Measurements from ENCODE around the gene EVPLL.
"Not testable (repeated sequence)": the region's sequence is repeated elsewhere in the genome, so short reads cannot be mapped to it uniquely, and the experiment has no call there.

Gene EVPLL

GRCh38 chr17:18377437-18378204 is at the start of gene EVPLL:
Gene EVPLL (plus strand): TSS chr17:18377778. CDS start chr17:18380938, 3,160 bp downstream.
- DNase-seq (ENCODE audit: low spot score), result no peak

DNA sequence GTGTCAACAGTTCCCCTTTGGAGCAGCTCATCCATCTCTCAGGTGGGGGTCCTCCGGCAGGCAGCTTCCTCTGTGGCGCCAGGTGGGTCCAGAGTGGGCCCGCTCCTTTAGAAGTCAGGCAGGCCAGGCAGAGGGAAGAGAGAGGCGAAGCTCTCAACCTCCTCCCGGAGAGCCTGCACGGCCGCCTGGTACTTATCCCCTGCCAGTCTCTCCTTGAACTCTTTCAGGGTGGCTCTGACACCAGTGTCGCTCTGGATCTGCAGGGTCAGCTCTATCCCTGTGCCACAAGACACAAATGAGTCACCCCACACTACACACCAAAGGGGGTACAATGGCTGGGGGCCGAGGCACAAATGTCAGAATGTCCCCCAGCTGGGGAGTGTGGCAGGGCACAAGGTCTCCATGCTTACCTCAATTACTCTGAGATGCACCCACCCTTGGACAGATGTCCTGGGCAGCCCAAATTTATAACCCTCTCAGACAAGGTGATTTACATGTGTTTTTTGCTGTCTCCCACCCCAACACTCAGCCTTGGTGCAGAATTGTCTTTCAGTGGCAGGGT is 48.9 kb upstream of the EVPLL start:
- no peak for DNase-seq (ENCODE audit: low spot score)

- peak; percentile 6 for DNase-seq (ENCODE audit: low spot score)
Observed at GRCh38 chr17:18331879-18332278, 45.7 kb upstream of the EVPLL start.

DNA sequence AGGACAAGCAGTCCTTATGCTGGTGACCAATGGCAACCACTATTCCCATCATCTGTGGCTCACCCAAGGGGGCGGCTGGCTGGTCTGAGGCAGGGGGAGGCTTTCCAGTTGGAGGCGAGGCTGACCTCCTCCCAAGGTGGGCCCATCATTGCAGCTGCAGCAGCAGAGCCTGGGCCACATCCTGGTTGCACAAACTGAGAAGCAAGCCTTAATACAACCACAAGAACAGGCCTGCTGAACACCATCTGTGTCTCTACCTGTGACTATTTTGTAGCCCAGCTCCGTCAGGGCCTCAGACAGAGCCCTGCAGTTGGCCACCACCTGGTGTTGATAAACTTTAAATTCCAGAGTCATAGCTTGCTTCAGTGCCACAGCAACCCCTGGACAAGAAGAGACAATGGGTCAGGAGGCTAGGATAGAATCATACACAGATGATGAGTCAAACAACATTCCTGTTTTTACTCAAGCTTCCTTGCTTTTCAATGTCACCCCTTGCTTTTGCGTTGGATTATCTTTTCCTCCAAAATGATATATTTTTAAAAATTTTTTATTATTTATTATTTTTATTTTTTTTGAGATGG is 44.6 kb upstream of the EVPLL start:
- no peak for DNase-seq (ENCODE audit: low spot score)

DNA sequence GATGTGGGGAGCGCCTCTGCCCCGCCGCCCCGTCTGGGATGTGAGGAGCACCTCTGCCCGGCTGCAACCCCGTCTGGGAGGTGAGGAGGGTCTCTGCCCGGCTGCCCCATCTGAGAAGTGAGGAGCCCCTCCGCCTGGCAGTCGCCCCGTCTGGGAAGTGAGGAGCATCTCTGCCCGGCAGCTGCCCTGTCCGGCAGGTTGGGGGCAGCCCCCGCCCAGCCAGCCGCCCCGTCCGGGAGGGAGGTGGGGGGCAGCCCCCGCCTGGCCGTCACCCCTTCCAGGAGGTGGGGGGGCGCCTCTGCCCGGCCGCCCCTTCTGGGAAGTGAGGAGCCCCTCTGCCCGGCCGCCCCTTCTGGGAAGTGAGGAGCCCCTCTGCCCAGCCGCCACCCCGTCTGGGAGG is 39.4 kb upstream of the EVPLL start:
- DNase-seq (ENCODE audit: low spot score), result not testable (repeated sequence)

- DNase-seq (ENCODE audit: low spot score), result no peak
Observed at GRCh38 chr17:18339933-18340332, 37.6 kb upstream of the EVPLL start.

DNA sequence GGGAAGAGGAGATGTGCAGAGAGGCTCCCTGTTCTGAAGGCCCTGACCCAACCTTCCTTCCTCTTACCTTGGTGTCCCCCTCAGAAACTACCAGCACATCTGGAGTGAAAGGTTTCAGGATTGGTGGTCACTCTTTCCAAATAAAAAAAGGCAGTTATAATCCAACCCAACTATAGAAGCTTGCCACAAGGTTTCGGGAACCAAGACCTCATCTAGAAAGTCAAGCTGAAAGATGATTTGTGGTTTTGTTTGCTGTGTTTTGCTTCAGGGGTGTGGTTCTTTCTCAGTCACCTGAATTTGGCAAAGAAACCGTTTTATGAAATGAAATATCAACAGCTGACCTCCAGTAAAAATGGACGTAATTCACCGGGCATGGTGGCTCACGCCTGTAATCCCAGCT is 33.6 kb upstream of the EVPLL start:
- DNase-seq (ENCODE audit: low spot score), result no peak

DNA sequence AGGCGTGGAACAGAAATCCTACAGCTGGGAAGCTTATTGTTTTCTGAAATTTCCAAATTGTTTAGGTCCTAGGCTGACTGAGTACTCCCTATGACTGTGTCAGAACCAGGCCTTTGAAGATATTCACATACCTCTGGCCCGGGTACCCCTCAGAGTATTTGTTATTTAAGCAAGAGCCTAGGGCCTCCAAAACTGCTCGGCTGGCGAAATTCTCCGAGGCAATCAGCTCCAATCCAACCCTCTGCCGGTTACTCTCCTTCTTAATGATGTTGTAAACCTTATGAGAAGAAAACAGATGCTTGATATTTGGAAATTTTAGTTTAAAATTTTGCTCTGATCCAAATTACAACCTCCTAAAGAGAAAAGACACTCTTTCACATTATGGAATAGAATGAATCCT is 24.0 kb upstream of the EVPLL start:
- no peak for DNase-seq (ENCODE audit: low spot score)

- DNase-seq (ENCODE audit: low spot score), result no peak
Observed at GRCh38 chr17:18356624-18357023, 21.0 kb upstream of the EVPLL start.

DNA sequence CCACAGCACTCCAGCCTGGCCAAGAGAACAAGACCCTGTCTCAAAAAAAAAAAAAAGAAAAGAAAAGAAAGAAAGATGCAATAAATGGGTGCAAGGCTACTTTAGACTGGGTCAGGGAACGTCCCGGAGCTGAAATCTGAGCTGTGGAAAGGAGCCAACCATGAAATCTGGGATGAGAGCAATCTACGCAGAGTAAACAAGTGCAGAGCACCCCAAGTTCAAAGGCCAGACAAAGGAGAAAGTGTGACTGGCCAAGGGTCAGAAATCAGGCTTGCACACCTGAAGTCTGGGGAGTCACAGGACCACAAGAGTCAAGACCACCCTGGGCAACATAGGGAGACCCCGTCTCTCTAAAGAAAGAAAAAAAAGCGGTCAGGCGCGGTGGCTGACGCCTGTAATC is 17.1 kb upstream of the EVPLL start:
- no peak for DNase-seq (ENCODE audit: low spot score)

- no peak for DNase-seq (ENCODE audit: low spot score)
Observed at GRCh38 chr17:18361837-18362697, 15.5 kb upstream of the EVPLL start.

DNA sequence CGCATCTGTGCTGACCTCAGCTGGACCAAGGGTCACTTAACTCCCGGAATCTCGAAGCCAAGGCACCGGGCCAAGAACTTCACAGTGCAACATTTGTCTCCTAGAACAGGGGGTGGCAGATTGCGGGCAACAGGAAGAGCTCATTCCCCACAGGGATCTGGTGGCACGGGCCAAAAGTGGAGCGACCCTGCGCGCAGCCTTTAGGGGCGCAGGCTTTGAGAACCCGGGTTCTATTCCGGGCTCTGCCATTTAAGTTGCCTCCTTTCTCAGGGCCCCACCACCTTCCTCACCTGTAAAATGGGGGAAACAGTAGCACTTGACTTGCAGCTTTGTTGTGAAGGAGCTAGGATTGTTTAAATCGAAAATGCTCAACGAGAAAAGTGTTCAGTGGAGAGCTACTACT is 14.9 kb upstream of the EVPLL start:
- no peak for DNase-seq (ENCODE audit: low spot score)

DNA sequence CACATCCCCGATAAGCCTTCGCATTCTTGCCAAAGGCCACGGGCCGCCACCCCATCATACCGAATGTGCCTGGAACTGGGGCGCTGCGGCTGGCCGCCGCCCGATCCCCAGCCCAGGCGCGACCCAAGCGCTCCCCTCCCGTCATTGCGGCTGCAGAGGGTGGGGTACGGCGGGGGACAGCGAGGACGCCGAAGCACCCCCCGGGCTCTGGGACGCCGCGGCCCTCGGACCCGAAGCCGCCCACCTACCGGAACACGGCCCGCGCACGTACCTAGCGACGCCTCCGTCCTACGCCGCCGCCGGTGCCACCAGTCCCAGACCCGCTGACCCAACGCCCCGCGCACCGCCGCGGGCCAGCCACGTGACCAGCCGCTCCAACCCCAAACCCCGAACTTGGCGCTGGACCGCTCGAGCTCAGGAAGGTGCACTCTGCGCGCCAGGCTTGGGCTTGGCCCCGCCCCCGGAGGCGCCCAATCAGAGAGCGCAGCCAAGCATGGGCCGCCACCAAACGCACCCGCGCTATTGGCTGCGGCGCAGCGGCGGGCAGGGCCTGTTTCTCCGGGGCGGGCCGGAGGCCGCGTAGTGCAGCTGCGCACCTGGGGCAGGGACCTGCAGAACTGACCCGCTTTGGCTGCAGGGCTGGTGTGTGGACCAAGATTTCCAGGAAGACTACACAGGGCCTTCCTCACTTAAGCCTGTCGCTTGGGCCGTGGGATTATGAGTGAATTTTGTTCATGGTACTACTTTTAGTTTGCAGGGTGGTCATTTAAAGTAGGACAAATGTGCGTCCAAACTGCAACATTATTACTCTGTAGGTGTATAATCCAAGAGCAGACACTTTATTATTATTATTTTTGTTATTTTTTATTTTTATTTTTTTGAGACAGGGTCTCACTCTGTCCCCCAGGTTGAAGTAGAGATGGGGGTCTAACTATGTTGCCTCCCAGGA is 14.2 kb upstream of the EVPLL start, which contains the start of gene SHMT1:
Gene SHMT1 (minus strand): TSS at position 450 of the 949 bp plus-strand sequence. CDS start 7,569 bp downstream, outside the sequence.
- DNase-seq (ENCODE audit: low spot score), result peak; percentile 89

DNA sequence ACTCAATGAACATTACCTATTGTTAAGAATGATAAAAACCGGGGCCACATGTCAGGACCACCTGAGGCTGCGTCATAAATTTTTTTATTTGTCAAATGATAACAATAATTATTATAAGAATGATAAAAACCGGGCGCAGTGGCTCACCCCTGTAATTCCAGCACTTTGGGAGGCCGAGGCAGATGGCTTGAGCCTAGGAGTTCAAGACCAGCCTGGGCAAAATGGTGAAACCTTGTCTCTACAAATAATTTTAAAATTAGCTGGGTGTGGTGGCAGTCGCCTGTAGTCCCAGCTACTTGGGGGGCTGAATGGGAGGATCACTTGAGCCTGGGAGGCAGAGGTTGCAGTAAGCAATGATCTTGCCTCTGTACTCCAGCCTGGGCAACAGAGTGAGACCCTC is 13.4 kb upstream of the EVPLL start:
- DNase-seq (ENCODE audit: low spot score), result no peak

DNA sequence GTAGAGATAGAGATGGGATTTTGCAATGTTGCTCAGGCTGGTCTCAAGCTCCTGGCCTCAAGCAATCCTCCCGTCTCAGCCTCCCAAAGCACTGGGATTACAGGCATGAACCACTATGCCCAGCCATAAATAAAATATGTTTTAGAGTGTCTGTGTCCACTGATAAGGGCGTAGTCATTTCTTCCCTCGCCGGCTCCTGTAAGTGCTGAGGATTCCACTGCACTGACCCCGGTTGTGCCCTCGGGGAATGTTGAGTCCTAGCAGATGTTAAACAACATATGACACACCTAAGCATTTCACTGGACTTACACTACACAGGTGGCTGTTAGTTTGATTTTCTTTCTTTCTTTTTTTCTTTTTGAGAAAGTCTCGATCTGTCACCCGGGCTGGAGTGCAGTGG is 8.6 kb upstream of the EVPLL start:
- no peak for DNase-seq (ENCODE audit: low spot score)

GRCh38 chr17:18370761-18371160 is 6.8 kb upstream of the EVPLL start:
- no peak for DNase-seq (ENCODE audit: low spot score)

- DNase-seq (ENCODE audit: low spot score), result no peak
Observed at GRCh38 chr17:18371455-18371854, 6.1 kb upstream of the EVPLL start.

GRCh38 chr17:18373181-18373580 is 4.4 kb upstream of the EVPLL start:
- not testable (repeated sequence) for DNase-seq (ENCODE audit: low spot score)

- no peak for DNase-seq (ENCODE audit: low spot score)
Observed at GRCh38 chr17:18374216-18374615, 3.4 kb upstream of the EVPLL start.

- DNase-seq (ENCODE audit: low spot score), result no peak
Observed at GRCh38 chr17:18378205-18378505, 577 bp downstream of the EVPLL start.

DNA sequence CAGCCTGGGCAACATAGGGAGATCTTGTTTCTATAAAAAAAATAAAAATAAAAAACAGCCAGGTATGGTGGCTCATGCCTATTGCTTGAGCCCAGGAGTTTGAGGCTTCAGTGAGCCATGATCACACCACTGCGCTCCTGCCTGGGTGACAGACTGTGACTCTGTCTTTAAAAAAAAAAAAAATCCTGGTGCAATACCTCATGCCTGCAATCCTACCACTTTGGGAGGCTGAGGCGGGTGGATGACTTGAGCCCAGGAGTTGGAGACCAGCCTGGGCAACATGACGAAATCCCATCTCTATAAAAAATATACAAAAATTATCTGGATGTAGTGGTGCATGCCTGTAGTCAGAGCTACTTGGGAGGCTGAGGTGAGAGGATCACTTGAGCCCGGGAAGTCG is 1.0 kb downstream of the EVPLL start:
- not testable (repeated sequence) for DNase-seq (ENCODE audit: low spot score)
